GM21723 (cell line): ENCODE results near the gene PLEKHH2.
"Not testable (repeated sequence)": the region's sequence is repeated elsewhere in the genome, so short reads cannot be mapped to it uniquely, and the experiment has no call there.

ENCODE experiments used
- ATAC-seq: cut with Tn5 transposase; IDR thresholded peaks from one replicate; pipeline ENCODE4 v1.9.1; 2021; ENCODE audit warnings: mild to moderate bottlenecking, moderate library complexity; ENCODE audit not compliant: unreplicated experiment

The PLEKHH2 gene

GRCh38 chr2:43715300-43716098 lies 78.4 kb downstream of the PLEKHH2 start:
- no peak for ATAC-seq

DNA sequence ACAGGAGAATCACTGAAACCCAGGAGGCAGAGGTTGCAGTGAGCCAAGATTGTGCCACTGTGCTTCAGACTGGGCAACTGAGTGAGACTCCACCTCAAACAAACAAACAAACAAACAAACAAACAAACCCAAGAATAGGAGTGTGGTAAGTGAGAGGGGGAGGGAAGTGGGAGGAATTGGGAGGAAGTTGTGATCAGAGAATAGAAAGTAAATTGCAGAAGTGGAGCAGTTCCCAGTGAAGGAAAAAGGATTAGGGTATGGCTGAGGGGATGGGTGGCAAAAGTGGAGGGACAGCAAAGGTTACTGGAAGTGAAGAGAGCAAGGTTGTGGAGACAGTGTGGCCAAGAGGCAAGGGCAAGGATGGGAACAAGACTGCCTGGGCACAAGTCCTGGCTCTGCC lies 80.3 kb downstream of the PLEKHH2 start:
- no peak for ATAC-seq

DNA sequence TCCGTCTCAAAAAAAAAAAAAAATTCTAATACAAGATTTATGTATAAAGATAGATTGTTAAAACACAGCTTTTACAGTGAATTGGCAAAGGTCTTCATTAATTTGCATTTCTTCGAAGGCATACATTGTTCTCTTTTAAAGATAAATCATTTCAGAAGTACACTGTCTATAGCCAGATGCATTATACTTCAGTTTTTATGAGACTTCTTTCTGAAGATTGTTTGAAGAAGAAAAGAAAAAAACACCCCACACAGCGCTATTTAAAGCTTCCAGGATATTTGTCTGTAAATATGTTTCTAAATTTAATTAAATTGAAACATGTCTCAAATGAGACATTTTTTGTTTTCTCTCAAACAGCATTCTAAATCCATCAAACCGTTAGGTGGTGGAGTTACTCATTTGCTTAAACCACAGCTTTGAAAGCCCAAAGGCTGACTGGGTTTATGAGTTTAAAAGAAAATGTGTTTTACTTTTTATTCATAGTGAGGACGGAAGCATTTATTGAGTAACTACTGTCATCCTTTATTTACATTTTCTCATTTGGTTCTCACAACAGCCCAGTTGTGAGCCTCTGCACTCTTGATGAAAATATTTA lies 81.6 kb downstream of the PLEKHH2 start:
- peak; percentile 74 for ATAC-seq

DNA sequence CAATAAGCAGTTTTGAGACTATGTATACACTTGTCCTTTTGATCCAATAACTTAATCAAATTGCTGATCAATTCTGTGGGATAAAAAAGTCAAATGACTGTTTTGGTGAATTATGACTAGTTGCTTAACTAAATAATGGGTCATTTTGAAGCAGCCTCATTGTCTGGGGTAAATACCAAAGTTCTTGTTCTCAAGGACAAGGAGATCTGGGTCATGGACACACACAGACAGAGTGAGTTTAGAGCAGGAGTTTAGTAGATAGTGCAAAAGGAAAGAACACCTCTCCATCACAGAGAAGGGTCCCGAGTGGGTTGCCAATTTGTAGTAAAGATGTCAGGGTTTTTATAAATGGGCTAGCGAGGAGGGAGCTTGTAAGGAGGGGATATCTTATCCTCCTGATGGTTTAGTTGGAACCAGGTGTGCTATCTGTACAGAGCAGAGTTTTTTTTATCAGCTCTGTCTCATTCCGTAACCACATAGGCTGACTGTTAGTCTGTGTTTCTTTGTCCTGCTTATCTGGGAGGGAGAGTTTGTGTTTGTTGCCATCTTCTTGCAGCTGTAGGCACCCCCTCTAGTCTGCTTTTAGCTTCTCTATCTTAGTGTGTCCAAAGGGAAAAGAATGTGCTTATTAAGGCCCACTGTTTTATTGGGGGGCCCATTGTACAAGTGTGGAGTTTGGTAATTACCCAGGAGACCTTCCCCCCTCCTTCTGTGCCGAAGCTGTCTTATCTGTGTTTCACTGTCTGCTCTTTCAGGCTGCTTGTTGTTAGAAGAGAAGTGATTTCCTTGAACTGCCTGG lies 87.9 kb downstream of the PLEKHH2 start:
- no peak for ATAC-seq

DNA sequence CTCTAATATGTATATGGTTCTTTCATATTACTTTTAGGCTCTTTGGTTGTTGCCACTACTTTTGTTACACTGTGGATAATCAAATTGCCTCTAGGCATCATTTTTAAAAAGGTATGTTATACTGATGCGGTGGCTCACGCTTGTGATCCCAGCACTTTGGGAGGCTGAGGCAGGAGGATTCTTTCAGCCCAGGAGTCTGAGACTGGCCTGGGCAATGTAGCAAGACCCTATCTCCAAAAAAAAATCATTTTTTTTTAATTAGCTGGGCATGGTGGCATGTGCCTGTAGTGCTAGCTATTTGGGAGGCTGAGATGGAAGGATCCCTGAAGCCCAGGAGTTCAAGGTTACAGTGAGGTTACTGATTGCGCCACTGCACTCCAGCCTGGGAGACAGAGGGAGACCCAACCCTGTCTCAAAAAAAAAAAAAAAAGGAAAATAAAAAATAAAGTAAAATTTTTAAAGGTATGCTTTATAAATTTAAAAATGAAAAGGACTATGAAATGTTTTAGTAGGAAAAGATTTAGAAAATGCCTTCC lies 88.7 kb downstream of the PLEKHH2 start:
- ATAC-seq = no peak

- ATAC-seq = not testable (repeated sequence)
These were observed 90.0 kb downstream of the PLEKHH2 start for GRCh38 chr2:43726961-43727633.

DNA sequence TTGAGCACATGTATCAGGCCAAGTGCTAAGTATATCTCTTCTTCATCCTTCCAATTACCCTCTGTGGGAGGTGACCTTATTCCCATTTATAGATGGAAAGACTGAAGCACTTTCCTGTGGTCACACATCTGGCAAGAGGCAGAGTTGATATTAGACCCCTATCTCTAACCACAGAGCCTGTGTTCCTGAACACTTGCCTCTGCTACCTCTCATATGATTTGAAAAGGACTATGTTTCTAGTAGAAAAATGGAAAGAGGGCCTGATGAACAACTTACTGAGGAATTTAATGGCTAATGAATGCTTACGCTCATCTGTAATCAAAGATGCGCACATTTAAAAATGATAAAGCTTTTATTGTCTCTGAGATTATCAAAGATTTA lies 90.6 kb downstream of the PLEKHH2 start:
- ATAC-seq = no peak

- ATAC-seq = no peak
These were observed 92.6 kb downstream of the PLEKHH2 start for GRCh38 chr2:43729491-43730174.

- no peak for ATAC-seq
These were observed 94.2 kb downstream of the PLEKHH2 start for GRCh38 chr2:43731211-43731610.

- ATAC-seq = no peak
These were observed 99.6 kb downstream of the PLEKHH2 start for GRCh38 chr2:43736637-43737036.

GRCh38 chr2:43737097-43737854 lies 100.2 kb downstream of the PLEKHH2 start:
- ATAC-seq = no peak

- no peak for ATAC-seq
These were observed 100.8 kb downstream of the PLEKHH2 start for GRCh38 chr2:43737855-43738254.

DNA sequence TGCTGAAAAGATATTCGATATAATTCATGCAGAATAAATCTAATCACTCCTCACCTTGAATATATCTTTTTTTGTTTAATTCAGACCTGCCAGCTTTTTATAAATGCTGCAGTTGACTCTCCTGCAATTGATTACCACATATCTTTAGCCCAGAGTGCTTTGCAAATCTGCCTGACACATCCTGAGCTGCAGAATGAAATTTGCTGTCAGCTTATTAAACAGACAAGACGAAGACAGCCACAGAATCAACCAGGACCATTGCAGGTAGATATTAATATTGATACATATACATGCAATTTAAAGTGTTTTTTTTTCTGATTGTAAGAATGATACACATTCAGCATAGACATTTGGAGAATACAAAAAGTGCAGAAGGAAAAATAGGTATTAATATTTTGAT lies 101.2 kb downstream of the PLEKHH2 start:
- ATAC-seq = no peak

GRCh38 chr2:43743706-43744105 lies 106.6 kb downstream of the PLEKHH2 start:
- ATAC-seq = no peak

DNA sequence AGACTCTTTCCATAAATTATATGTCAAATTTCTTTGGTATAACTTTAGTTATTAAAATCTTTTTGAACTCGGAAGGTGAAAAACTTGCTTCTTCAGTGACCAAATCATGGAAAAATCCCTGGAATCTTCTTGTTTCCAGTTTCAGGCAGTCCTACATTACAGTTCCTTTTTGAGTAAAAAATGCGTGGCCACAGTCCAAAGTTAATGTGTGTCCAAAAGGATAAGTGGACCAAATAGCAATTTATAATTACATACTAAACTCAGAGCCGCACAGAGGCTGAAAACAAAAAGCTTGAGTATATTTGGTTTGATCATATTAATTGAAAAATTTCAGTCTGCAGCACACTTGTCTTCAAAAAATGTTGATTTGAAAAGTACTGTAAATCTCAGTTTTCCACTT lies 108.4 kb downstream of the PLEKHH2 start:
- ATAC-seq = no peak

DNA sequence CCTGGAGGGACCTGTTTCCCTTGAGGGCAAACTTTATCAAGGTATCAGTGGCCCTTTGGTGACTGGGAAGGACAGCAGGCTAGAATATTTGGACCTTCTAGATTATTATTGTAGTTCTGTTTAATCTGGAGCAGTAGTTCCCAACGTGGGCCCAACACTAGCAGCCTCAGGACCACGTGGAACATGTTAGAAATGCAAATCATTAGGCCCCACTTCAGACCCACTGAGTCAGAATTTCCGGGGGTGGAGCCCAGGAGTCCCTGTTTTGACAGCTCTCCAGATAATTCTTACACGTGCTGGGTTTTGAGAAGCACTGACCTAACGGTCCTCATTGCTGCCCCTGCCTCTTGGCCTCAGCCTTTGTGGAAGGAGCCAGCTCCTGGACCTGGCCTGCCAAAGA lies 111.3 kb downstream of the PLEKHH2 start:
- no peak for ATAC-seq

DNA sequence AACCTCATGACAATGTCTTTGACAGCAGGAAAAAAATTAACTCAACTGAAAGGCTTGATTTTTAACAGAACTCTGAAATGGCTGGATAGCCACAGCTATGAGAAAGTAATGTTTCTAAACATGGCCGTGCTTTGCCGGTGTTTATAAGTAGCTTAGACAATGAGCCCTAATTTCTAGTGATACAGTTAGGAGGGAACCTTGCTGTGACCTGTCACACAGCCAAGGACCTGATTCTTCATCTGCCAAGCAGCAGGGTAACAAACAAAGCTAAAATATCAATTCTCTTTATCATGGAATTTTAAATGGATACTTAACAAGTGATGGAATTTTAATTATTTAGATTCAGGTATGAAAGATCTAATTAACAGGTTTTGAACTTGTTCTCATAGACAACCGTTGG lies 112.5 kb downstream of the PLEKHH2 start:
- ATAC-seq = no peak

DNA sequence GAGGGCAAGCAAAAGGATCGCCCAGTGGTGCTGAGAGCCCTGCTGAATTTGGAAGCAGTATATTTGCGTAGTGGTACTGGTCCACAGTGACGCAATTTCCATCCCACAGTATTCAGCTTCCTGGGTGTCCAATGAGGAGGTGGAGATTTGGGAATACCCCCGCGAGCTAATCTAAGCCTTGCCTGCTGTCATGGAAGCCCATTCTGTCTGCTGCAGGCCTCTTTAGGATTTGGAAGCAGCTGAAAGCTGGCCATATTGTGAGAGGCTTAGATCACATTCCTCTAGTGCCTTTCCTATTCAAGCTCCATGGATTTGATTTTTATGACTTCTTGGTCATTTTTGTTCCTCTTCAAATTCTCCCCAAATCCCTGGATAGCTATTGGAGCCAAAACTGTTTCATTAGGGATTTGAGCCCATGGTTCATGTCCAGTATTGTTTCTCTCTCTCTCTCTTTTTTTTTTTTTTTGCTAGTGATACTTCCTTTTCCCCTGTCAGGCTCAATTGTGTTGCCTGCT lies 114.5 kb downstream of the PLEKHH2 start:
- no peak for ATAC-seq

DNA sequence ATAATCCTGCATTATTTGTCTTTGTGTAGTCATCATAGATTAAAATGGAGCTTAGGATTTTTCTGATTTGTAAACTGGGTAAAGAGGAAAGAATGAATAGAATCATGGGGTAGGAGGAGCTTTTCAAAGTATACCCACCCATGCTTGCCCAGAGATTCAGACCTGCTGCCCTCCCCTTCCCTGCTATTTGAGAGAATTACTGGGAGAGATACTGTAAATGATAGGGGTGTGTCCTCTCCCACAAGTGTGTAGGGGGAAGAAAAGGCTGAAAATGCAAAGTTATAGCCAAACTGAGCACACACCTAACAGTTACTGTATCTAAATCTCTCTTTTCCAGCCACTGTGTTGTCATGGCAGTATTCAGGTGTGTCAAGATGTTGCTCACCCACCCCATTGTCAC lies 115.2 kb downstream of the PLEKHH2 start:
- no peak for ATAC-seq

GRCh38 chr2:43754180-43754579 lies 117.1 kb downstream of the PLEKHH2 start:
- no peak for ATAC-seq
